ENCODE data around the gene BRAF. TPM values are rescaled to one million over a fixed set of nuclear protein-coding genes. Genes with fewer than 3 reads are reported as not detected.
"Not testable (repeated sequence)": the region's sequence is repeated elsewhere in the genome, so short reads cannot be mapped to it uniquely, and the experiment has no call there.

Gene BRAF
- total RNA-seq, 1 donor from 2014 or later, result 13.3 TPM

DNA sequence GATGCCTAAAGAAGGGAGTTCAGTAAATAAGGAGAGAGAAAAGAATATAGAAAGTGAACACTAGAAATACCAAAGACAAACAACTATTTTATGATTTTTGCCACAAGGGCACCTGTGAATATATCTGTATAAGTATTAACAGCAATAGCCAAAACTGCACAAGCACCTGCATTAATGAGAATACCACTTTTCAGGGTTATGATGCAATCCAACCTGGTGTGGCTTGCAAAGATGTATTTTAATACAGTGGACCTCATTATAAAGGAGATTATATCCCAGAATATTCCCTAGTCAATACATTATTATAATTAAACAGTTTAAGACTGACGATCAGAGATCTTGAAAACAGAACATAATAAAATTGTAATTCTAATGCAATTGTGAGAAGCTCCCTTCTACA lies 4.0 kb downstream of the BRAF start:
- Histone ChIP-seq H3K27me3 (ENCODE audit: control insufficient read depth, insufficient read depth, low read length) (no peaks in the 10 kb centered on the region), H3K4me3 (ENCODE audit: low read depth, low read length) (no peak overlapping the region)
- TF ChIP-seq, protein P1, sequence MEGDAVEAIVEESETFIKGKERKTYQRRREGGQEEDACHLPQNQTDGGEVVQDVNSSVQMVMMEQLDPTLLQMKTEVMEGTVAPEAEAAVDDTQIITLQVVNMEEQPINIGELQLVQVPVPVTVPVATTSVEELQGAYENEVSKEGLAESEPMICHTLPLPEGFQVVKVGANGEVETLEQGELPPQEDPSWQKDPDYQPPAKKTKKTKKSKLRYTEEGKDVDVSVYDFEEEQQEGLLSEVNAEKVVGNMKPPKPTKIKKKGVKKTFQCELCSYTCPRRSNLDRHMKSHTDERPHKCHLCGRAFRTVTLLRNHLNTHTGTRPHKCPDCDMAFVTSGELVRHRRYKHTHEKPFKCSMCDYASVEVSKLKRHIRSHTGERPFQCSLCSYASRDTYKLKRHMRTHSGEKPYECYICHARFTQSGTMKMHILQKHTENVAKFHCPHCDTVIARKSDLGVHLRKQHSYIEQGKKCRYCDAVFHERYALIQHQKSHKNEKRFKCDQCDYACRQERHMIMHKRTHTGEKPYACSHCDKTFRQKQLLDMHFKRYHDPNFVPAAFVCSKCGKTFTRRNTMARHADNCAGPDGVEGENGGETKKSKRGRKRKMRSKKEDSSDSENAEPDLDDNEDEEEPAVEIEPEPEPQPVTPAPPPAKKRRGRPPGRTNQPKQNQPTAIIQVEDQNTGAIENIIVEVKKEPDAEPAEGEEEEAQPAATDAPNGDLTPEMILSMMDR (IDR thresholded peaks at IDR 0.05; ENCODE audit: insufficient read depth, low read length, poor library complexity, severe bottlenecking), result no peak

GRCh38 chr7:140918236-140918635 lies 6.5 kb downstream of the BRAF start:
- no peaks in the 10 kb centered on the region for H3K36me3 ChIP-seq (ENCODE audit: control insufficient read depth, insufficient read depth, low read length)
- no peak for DNase-seq (ENCODE audit: low read depth)
- TF ChIP-seq, protein P1 (IDR thresholded peaks at IDR 0.05; ENCODE audit: insufficient read depth, low read length, poor library complexity, severe bottlenecking), result no peak
- no peak overlapping the region for H3K4me3 ChIP-seq (ENCODE audit: low read depth, low read length)
- no peaks in the 10 kb centered on the region for H3K27me3 ChIP-seq (ENCODE audit: control insufficient read depth, insufficient read depth, low read length)

More for the DNA sequence above, 4.0 kb downstream of the BRAF start:
- H3K36me3 ChIP-seq (ENCODE audit: control insufficient read depth, insufficient read depth, low read length), result no peaks in the 10 kb centered on the region
- DNase-seq (ENCODE audit: low read depth), result no peak

GRCh38 chr7:140917258-140917657 lies 7.5 kb downstream of the BRAF start:
- no peaks in the 10 kb centered on the region for H3K36me3 ChIP-seq (ENCODE audit: control insufficient read depth, insufficient read depth, low read length)
- no peaks in the 10 kb centered on the region for H3K27me3 ChIP-seq (ENCODE audit: control insufficient read depth, insufficient read depth, low read length)
- no peak for DNase-seq (ENCODE audit: low read depth)
- no peak overlapping the region for H3K4me3 ChIP-seq (ENCODE audit: low read depth, low read length)
- TF ChIP-seq, protein P1 (IDR thresholded peaks at IDR 0.05; ENCODE audit: insufficient read depth, low read length, poor library complexity, severe bottlenecking), result no peak

DNA sequence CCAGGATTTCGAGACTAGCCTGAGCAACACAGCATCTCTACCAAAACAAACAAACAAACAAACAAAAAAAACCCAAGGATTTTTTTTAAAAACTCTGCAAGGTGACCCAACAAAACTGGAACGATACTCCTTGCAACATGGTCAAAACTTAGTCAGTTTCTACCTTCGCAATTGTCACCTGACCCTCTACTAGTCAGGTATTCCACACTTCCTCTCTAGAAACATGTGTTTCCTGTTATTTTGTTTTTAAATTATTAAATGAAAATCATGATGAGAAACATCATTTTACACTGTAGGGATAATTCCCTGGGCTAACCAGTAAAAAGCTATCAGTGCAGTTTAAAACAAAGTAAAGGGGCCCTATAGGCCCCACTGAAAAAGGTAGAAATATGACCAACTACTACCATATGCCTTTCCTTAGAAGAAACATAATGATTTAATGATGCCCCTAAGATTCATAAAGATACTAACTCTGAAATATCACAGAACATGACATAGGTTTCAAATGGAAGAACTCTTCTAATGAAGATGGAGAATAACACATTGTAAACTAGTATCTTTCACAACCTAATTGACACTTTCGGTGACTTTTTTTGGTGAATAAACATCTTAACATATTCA lies 8.7 kb downstream of the BRAF start:
- DNase-seq (ENCODE audit: low read depth), result no peak
- Histone ChIP-seq H3K27me3 (ENCODE audit: control insufficient read depth, insufficient read depth, low read length) (no peaks in the 10 kb centered on the region), H3K4me3 (ENCODE audit: low read depth, low read length) (no peak overlapping the region), H3K36me3 (ENCODE audit: control insufficient read depth, insufficient read depth, low read length) (no peaks in the 10 kb centered on the region)
- TF ChIP-seq, protein P1 (IDR thresholded peaks at IDR 0.05; ENCODE audit: insufficient read depth, low read length, poor library complexity, severe bottlenecking), result no peak

GRCh38 chr7:140914083-140914482 lies 10.6 kb downstream of the BRAF start:
- TF ChIP-seq, protein P1 (IDR thresholded peaks at IDR 0.05; ENCODE audit: insufficient read depth, low read length, poor library complexity, severe bottlenecking), result no peak
- no peaks in the 10 kb centered on the region for H3K27me3 ChIP-seq (ENCODE audit: control insufficient read depth, insufficient read depth, low read length)
- DNase-seq (ENCODE audit: low read depth), result no peak
- no peak overlapping the region for H3K4me3 ChIP-seq (ENCODE audit: low read depth, low read length)
- H3K36me3 ChIP-seq (ENCODE audit: control insufficient read depth, insufficient read depth, low read length), result no peaks in the 10 kb centered on the region

- not testable (repeated sequence) for H3K4me3 ChIP-seq (ENCODE audit: low read depth, low read length); H3K27me3 ChIP-seq (ENCODE audit: control insufficient read depth, insufficient read depth, low read length); H3K36me3 ChIP-seq (ENCODE audit: control insufficient read depth, insufficient read depth, low read length); DNase-seq (ENCODE audit: low read depth)
Measured at GRCh38 chr7:140913596-140913928, 11.2 kb downstream of the BRAF start.
